Stimulated activated naive B cell treated with anti-CD40 and anti-IgM and Interleukin-4, amounts not matched to agents 10 μg/mL and 1 μg/mL and 100 μg/mL, for 72 hours (primary cell): ENCODE results near the gene THYN1.
"Not testable (repeated sequence)": the region's sequence is repeated elsewhere in the genome, so short reads cannot be mapped to it uniquely, and the experiment has no call there.

ENCODE experiments used
- ATAC-seq, 2 donors: fragments of 150-1000 bp; cut with Tn5 transposase; replicated peaks; 2 replicates each; pipeline ENCODE4 v1.10.0; 2021; ENCODE audit warnings: moderate library complexity in 1 of 2
- DNase-seq: peaks from one replicate; pipeline ENCODE4 v3.0.0; 2021
- H3K27ac Mint-ChIP-seq: one replicate; pipeline ENCODE4 v1.8.0; 2022; ENCODE audit warnings: mild to moderate bottlenecking, mixed read lengths
- H3K27me3 Mint-ChIP-seq, 2 donors: one replicate each; pipeline ENCODE4 v1.8.0; 2022; ENCODE audit warnings: mixed read lengths in 2 of 2
- H3K36me3 Mint-ChIP-seq, 2 donors: one replicate each; pipeline ENCODE4 v1.8.0; 2022; ENCODE audit warnings: mixed read lengths in 2 of 2, mild to moderate bottlenecking in 1 of 2
- H3K4me1 Mint-ChIP-seq, 2 donors: one replicate each; pipeline ENCODE4 v1.8.0; 2022; ENCODE audit warnings: mixed read lengths in 2 of 2, mild to moderate bottlenecking in 1 of 2
- H3K4me3 Mint-ChIP-seq, 2 donors: one replicate each; pipeline ENCODE4 v1.8.0; 2022; ENCODE audit warnings: mild to moderate bottlenecking in 2 of 2, mixed read lengths in 2 of 2, moderate library complexity in 1 of 2
- H3K9me3 Mint-ChIP-seq, 2 donors: one replicate each; pipeline ENCODE4 v1.8.0; 2022; ENCODE audit warnings: mixed read lengths in 2 of 2, mild to moderate bottlenecking in 1 of 2

The THYN1 gene

GRCh38 chr11:134281635-134282034, 28.5 kb upstream of the THYN1 start:
- not testable (repeated sequence) for H3K36me3 Mint-ChIP-seq, DNase-seq, ATAC-seq, H3K4me3 Mint-ChIP-seq, H3K9me3 Mint-ChIP-seq, H3K27ac Mint-ChIP-seq
- peaks cover 56 to 66% of the 10 kb centered on the region in 2 donors for H3K27me3 Mint-ChIP-seq
- H3K4me1 Mint-ChIP-seq = peaks cover 3 to 11% of the 10 kb centered on the region in 2 donors

DNA sequence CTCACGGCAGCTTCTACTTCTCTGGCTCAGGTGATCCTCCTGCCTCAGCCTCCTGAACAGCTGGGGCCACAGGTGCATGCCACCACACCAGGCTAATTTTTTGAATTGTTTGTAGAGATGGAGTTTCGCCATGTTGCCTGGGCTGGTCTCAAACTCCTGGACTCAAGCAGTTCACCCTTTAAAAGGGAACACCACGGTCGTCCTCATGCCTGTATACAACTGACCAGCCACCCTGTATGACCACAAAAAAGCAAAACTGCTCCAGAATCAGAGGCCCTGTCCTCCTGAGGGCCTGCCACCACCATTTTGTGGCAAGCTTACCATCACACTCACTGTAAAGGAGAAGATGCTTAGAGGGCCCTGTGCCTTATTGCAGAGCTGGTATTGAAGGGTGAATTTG, 25.2 kb upstream of the THYN1 start:
- DNase-seq = no peak
- peaks cover 4 to 5% of the 10 kb centered on the region in 2 donors for H3K9me3 Mint-ChIP-seq
- no peak overlapping the region for H3K4me3 Mint-ChIP-seq
- no peak overlapping the region for H3K27ac Mint-ChIP-seq
- H3K27me3 Mint-ChIP-seq = peaks cover 57 to 74% of the 10 kb centered on the region in 2 donors
- peaks cover 0 to 1% of the 10 kb centered on the region in 2 donors for H3K36me3 Mint-ChIP-seq
- no peak for ATAC-seq
- peaks cover 10 to 24% of the 10 kb centered on the region in 2 donors for H3K4me1 Mint-ChIP-seq

GRCh38 chr11:134277183-134278001, 24.2 kb upstream of the THYN1 start:
- no peak for DNase-seq
- H3K4me3 Mint-ChIP-seq = peak overlapping the region; percentile 55 to 72

GRCh38 chr11:134276396-134277182, 23.4 kb upstream of the THYN1 start:
- Mint-ChIP-seq H3K9me3 (peaks cover 4 to 5% of the 10 kb centered on the region in 2 donors), H3K27ac (no peak overlapping the region), H3K4me1 (peaks cover 11 to 24% of the 10 kb centered on the region in 2 donors), H3K27me3 (peaks cover 60 to 80% of the 10 kb centered on the region in 2 donors), H3K4me3 (peak overlapping the region; percentile 73 to 83), H3K36me3 (peaks cover 0 to 1% of the 10 kb centered on the region in 2 donors)
- DNase-seq = no peak
- peak; percentile 18 to 28 for ATAC-seq

More at GRCh38 chr11:134277183-134278001, 24.2 kb upstream of the THYN1 start:
- peaks cover 0 to 1% of the 10 kb centered on the region in 2 donors for H3K36me3 Mint-ChIP-seq
- H3K27me3 Mint-ChIP-seq = peaks cover 58 to 74% of the 10 kb centered on the region in 2 donors
- peaks cover 11 to 24% of the 10 kb centered on the region in 2 donors for H3K4me1 Mint-ChIP-seq
- peaks cover 4 to 5% of the 10 kb centered on the region in 2 donors for H3K9me3 Mint-ChIP-seq
- H3K27ac Mint-ChIP-seq = no peak overlapping the region
- ATAC-seq = no peak

- Mint-ChIP-seq H3K9me3 (peaks cover 4 to 5% of the 10 kb centered on the region in 2 donors), H3K27me3 (peaks cover 64 to 81% of the 10 kb centered on the region in 2 donors), H3K4me1 (peaks cover 11 to 24% of the 10 kb centered on the region in 2 donors), H3K36me3 (peaks cover 0 to 1% of the 10 kb centered on the region in 2 donors), H3K27ac (no peak within 1 kb of the TSS), H3K4me3 (peak within 1 kb of the TSS; percentile 73 to 83)
- ATAC-seq (peak; percentile 85 to 86), DNase-seq (peak; percentile 28)
Measured at GRCh38 chr11:134275534-134276395, 22.6 kb upstream of the THYN1 start, which contains the start of gene GLB1L3. TSS of gene GLB1L3 (plus strand) at chr11:134276379. CDS start at chr11:134276741, 362 bp downstream.

DNA sequence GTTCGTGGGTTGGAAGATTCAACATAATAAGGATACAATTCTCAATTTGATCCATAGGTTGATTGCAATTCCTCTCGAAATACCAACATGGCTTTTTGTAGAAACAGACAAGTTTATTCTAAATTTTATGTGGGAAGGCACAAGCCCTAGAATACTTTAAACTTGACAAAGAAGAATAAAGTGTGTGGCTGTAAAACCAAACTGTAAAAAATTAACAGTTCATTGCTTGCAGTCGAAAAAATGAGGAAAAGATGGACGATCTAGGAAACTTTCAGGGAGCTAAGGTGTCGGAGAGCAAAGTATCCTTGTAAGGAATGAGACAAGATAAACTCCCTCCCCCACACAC, 22.0 kb upstream of the THYN1 start:
- Mint-ChIP-seq H3K27me3 (peaks cover 66 to 81% of the 10 kb centered on the region in 2 donors), H3K4me3 (peak overlapping the region; percentile 73 to 83), H3K9me3 (peaks cover 4 to 5% of the 10 kb centered on the region in 2 donors), H3K27ac (no peak overlapping the region), H3K36me3 (peaks cover 0 to 1% of the 10 kb centered on the region in 2 donors), H3K4me1 (peaks cover 13 to 24% of the 10 kb centered on the region in 2 donors)
- DNase-seq (no peak), ATAC-seq (no peak)

GRCh38 chr11:134273317-134273712, 20.2 kb upstream of the THYN1 start:
- peaks cover 14 to 24% of the 10 kb centered on the region in 2 donors for H3K4me1 Mint-ChIP-seq
- no peaks in the 10 kb centered on the region for H3K36me3 Mint-ChIP-seq
- H3K4me3 Mint-ChIP-seq = no peak overlapping the region
- ATAC-seq (no peak), DNase-seq (no peak)
- H3K27me3 Mint-ChIP-seq = peaks cover 59 to 74% of the 10 kb centered on the region in 2 donors
- H3K27ac Mint-ChIP-seq = no peak overlapping the region
- H3K9me3 Mint-ChIP-seq = peaks cover under 1 to 1% of the 10 kb centered on the region in 2 donors

GRCh38 chr11:134272381-134273316, 19.5 kb upstream of the THYN1 start:
- Mint-ChIP-seq H3K4me3 (no peak overlapping the region), H3K9me3 (no peaks in the 10 kb centered on the region), H3K27me3 (peaks cover 60 to 73% of the 10 kb centered on the region in 2 donors), H3K4me1 (peaks cover 14 to 23% of the 10 kb centered on the region in 2 donors), H3K36me3 (no peaks in the 10 kb centered on the region), H3K27ac (no peak overlapping the region)
- DNase-seq = no peak
- no peak for ATAC-seq

DNA sequence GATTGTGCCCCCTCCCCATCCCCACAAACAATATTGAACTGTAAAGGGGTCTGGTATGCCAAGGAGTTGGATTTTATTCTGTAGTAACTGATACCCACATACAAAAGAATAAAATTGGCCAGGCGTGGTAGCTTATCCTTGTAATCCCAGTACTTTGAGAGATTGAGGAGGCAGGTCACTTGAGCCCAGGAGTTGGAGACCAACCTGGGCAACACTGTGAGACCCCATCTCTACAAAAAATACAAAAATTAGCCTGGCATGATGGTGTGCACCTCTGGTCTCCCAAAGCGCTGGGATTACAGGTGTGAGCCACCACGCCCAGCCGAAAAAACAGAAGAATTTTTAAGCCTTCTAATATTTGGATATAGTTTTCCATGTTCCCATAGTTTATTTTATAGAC, 18.8 kb upstream of the THYN1 start:
- Mint-ChIP-seq H3K9me3 (no peaks in the 10 kb centered on the region), H3K36me3 (no peaks in the 10 kb centered on the region), H3K4me1 (peaks cover 11 to 16% of the 10 kb centered on the region in 2 donors), H3K27me3 (peaks cover 54 to 66% of the 10 kb centered on the region in 2 donors), H3K27ac (no peak overlapping the region), H3K4me3 (no peak overlapping the region)
- DNase-seq = no peak
- ATAC-seq = no peak

DNA sequence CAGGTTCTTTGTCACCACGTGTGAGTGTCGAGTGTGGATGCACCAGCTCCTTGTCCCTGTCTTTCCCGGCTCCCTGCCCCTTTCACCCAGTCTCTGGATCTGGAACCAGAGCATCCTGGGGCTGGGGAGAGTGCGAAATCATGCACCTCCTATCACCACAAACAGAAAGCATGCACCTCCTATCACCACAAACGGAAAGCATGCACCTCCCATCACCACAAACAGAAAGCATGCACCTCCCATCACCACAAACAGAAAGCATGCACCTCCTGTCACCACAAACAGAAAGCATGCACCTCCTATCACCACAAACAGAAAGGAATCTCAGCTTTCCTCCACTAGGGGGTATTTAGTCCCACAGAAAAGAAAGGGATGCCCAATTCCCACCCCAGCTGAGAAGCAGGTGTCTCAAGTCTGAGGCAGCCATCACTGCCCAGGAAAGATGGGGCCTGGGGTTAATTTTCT, 17.1 kb upstream of the THYN1 start:
- H3K4me3 Mint-ChIP-seq = no peak overlapping the region
- ATAC-seq = no peak

GRCh38 chr11:134267966-134268365, 14.8 kb upstream of the THYN1 start:
- DNase-seq (no peak), ATAC-seq (no peak)
- H3K4me1 Mint-ChIP-seq = peaks cover 0 to 4% of the 10 kb centered on the region in 2 donors
- peaks cover 4 to 6% of the 10 kb centered on the region in 2 donors for H3K36me3 Mint-ChIP-seq
- H3K27me3 Mint-ChIP-seq = peaks cover 35 to 40% of the 10 kb centered on the region in 2 donors
- H3K27ac Mint-ChIP-seq = no peak overlapping the region
- H3K9me3 Mint-ChIP-seq = no peaks in the 10 kb centered on the region
- no peak overlapping the region for H3K4me3 Mint-ChIP-seq

More for the DNA sequence above, 17.1 kb upstream of the THYN1 start:
- H3K36me3 Mint-ChIP-seq = no peaks in the 10 kb centered on the region
- no peaks in the 10 kb centered on the region for H3K9me3 Mint-ChIP-seq
- no peak overlapping the region for H3K27ac Mint-ChIP-seq
- no peak for DNase-seq
- H3K27me3 Mint-ChIP-seq = peaks cover 43 to 52% of the 10 kb centered on the region in 2 donors
- peaks cover 3 to 5% of the 10 kb centered on the region in 2 donors for H3K4me1 Mint-ChIP-seq

GRCh38 chr11:134267461-134267860, 14.3 kb upstream of the THYN1 start:
- ATAC-seq (no peak), DNase-seq (no peak)
- Mint-ChIP-seq H3K36me3 (peaks cover 6 to 7% of the 10 kb centered on the region in 2 donors), H3K27me3 (peaks cover 30 to 35% of the 10 kb centered on the region in 2 donors), H3K9me3 (no peaks in the 10 kb centered on the region), H3K4me1 (peaks cover 0 to 2% of the 10 kb centered on the region in 2 donors), H3K4me3 (no peak overlapping the region), H3K27ac (no peak overlapping the region)
